GM23338 (cell line): ENCODE measurements around the gene RBBP7. TPM values are rescaled to one million over a fixed set of nuclear protein-coding genes. Genes with fewer than 3 reads are reported as not detected.

ENCODE experiments used
- ATAC-seq: fragments of 200-7000 bp; cut with Tn5 transposase; 3 replicates; pipeline ENCODE4 v1.9.1; 2020
- DNase-seq: peaks from one replicate; pipeline ENCODE4 v3.0.0-alpha.2; 2015; ENCODE audit warnings: low spot score
- H2AFZ ChIP-seq: fragments of 200-600 bp; sonication (generic); 2 replicates; pipeline ENCODE4 v1.8.0; 2016; ENCODE audit warnings: antibody characterized with exemption, mild to moderate bottlenecking, moderate library complexity
- H3F3A ChIP-seq: fragments of 200-600 bp; sonication (generic); replicated peaks from 2 replicates; pipeline ENCODE4 v1.8.0; 2017; ENCODE audit warnings: antibody characterized with exemption, mixed run types, low read depth
- H3K27ac ChIP-seq: fragments of 200-600 bp; sonication (generic); 2 replicates; pipeline ENCODE4 v1.6.1; 2016; ENCODE audit warnings: low read depth
- H3K27me3 ChIP-seq: fragments of 200-600 bp; sonication (generic); 2 replicates; pipeline ENCODE4 v1.8.0; 2016; ENCODE audit warnings: mild to moderate bottlenecking, mixed run types, moderate library complexity; ENCODE audit not compliant: insufficient read depth
- H3K36me3 ChIP-seq: fragments of 200-600 bp; sonication (generic); 2 replicates; pipeline ENCODE4 v1.8.0; 2016; ENCODE audit warnings: mild to moderate bottlenecking; ENCODE audit not compliant: insufficient read depth
- H3K4me1 ChIP-seq: fragments of 200-600 bp; sonication (generic); 2 replicates; pipeline ENCODE4 v1.8.0; 2016; ENCODE audit warnings: mild to moderate bottlenecking, moderate library complexity; ENCODE audit not compliant: insufficient read depth
- H3K4me2 ChIP-seq: fragments of 200-600 bp; sonication (generic); 2 replicates; pipeline ENCODE4 v1.7.1; 2017; ENCODE audit warnings: mixed run types
- H3K4me3 ChIP-seq: fragments of 200-600 bp; sonication (generic); 2 replicates; pipeline ENCODE4 v1.6.1; 2016; ENCODE audit warnings: mixed run types
- H3K79me2 ChIP-seq: fragments of 200-600 bp; sonication (generic); replicated peaks from 2 replicates; pipeline ENCODE4 v1.8.0; 2017; ENCODE audit warnings: mild to moderate bottlenecking; ENCODE audit not compliant: insufficient read depth
- H3K9me2 ChIP-seq: fragments of 200-600 bp; sonication (generic); 2 replicates; pipeline ENCODE4 v1.8.0; 2017; ENCODE audit not compliant: insufficient read depth
- H4K20me1 ChIP-seq: fragments of 200-600 bp; sonication (generic); replicated peaks from 2 replicates; pipeline ENCODE4 v1.8.0; 2017; ENCODE audit warnings: mild to moderate bottlenecking; ENCODE audit not compliant: insufficient read depth
- H3K27ac Mint-ChIP-seq: 2 replicates; pipeline ENCODE4 v1.8.0; 2020; ENCODE audit warnings: inconsistent platforms, mild to moderate bottlenecking, moderate library complexity, mixed read lengths
- H3K27me3 Mint-ChIP-seq: 3 replicates; pipeline ENCODE4 v1.8.0; 2022; ENCODE audit warnings: low read depth, mild to moderate bottlenecking, moderate library complexity, mixed read lengths, inconsistent platforms; ENCODE audit not compliant: insufficient read depth, poor library complexity
- H3K36me3 Mint-ChIP-seq: 3 replicates; pipeline ENCODE4 v1.8.0; 2021; ENCODE audit warnings: low read depth, mild to moderate bottlenecking, inconsistent platforms, moderate library complexity, mixed read lengths
- H3K4me1 Mint-ChIP-seq: 3 replicates; pipeline ENCODE4 v1.8.0; 2020; ENCODE audit warnings: mild to moderate bottlenecking, inconsistent platforms, mixed read lengths
- H3K4me3 Mint-ChIP-seq: 3 replicates; pipeline ENCODE4 v1.8.0; 2021; ENCODE audit warnings: moderate library complexity, mild to moderate bottlenecking, inconsistent platforms, mixed read lengths
- H3K9me3 Mint-ChIP-seq: 3 replicates; pipeline ENCODE4 v1.8.0; 2020; ENCODE audit warnings: moderate library complexity, mild to moderate bottlenecking, inconsistent platforms, mixed read lengths
- CREB1 ChIP-seq: fragments of 250-450 bp; sonication (Bioruptor Pico); IDR thresholded peaks from 2 replicates; pipeline ENCODE4 v1.5.0; 2020; ENCODE audit warnings: low read depth, mild to moderate bottlenecking, moderate library complexity
- EZH2 ChIP-seq: fragments of 200-600 bp; sonication (generic); IDR thresholded peaks from one replicate; pipeline ENCODE4 v1.8.0; 2017; ENCODE audit warnings: antibody characterized with exemption, mild to moderate bottlenecking, low read depth; ENCODE audit not compliant: unreplicated experiment
- EZH2phosphoT487 ChIP-seq: fragments of 200-600 bp; sonication (generic); IDR thresholded peaks from one replicate; pipeline ENCODE4 v1.8.1; 2018; ENCODE audit warnings: antibody characterized with exemption; ENCODE audit not compliant: unreplicated experiment
- JUNB ChIP-seq: IDR thresholded peaks from one replicate; pipeline ENCODE4 v1.6.1; 2016; ENCODE audit warnings: antibody characterized with exemption; ENCODE audit not compliant: unreplicated experiment
- NANOG ChIP-seq: IDR thresholded peaks from 2 replicates; pipeline ENCODE4 v1.6.1; 2016; ENCODE audit warnings: antibody characterized with exemption, borderline replicate concordance
- POLR2AphosphoS5 ChIP-seq: IDR thresholded peaks from 2 replicates; pipeline ENCODE4 v1.6.1; 2016; ENCODE audit warnings: antibody characterized with exemption, low read depth
- STAT1 ChIP-seq: IDR thresholded peaks from one replicate; pipeline ENCODE4 v1.6.1; 2016; ENCODE audit warnings: antibody characterized with exemption; ENCODE audit not compliant: unreplicated experiment
- ZNF114 ChIP-seq: fragments of 250-450 bp; sonication (Bioruptor Pico); IDR thresholded peaks from 2 replicates; pipeline ENCODE4 v1.5.0; 2020; ENCODE audit warnings: mild to moderate bottlenecking, moderate library complexity
- ZNF331 ChIP-seq: fragments of 250-450 bp; sonication (Bioruptor Pico); IDR thresholded peaks from 2 replicates; pipeline ENCODE4 v1.5.0; 2020; ENCODE audit warnings: low read depth, mild to moderate bottlenecking, moderate library complexity
- polyA plus RNA-seq: library from polyadenylated mRNA; unstranded; fragments of >200 nt; fragmentation: Nextera tagmentation; extraction: Ambion mirVana; gene quantifications from 2 replicates; pipeline ENCODE4 v1.2.1, GENCODE V29; 2016
- total RNA-seq: library from RNA; depleted of rRNA; stranded (reverse); fragments of >200 nt; shearing (Covaris generic); gene quantifications from 2 replicates; pipeline ENCODE4 v1.2.3, GENCODE V29; 2014
- TF ChIP-seq, protein P1 (sequence below): IDR thresholded peaks from 2 replicates; pipeline ENCODE4 v1.6.1; 2016; ENCODE audit warnings: antibody characterized with exemption
- TF ChIP-seq, protein P2 (sequence below): fragments of 250-450 bp; sonication (Bioruptor Pico); IDR thresholded peaks from 2 replicates; pipeline ENCODE4 v1.5.0; 2020; ENCODE audit warnings: mild to moderate bottlenecking, moderate library complexity
- TF ChIP-seq, protein P3 (sequence below), 2 experiments: fragments of 200-600 bp in 1 of 2; sonication (generic) in 1 of 2; conservative IDR thresholded peaks; 2 replicates each; pipeline versions ENCODE4 v1.5.1 to v1.6.1; 2016 to 2017; ENCODE audit warnings: antibody characterized with exemption in 2 of 2, low read depth in 2 of 2, mild to moderate bottlenecking in 2 of 2, moderate library complexity in 1 of 2
- TF ChIP-seq, protein P4 (sequence below): IDR thresholded peaks from one replicate; pipeline ENCODE4 v1.6.1; 2018; ENCODE audit warnings: antibody characterized with exemption; ENCODE audit not compliant: unreplicated experiment

RBBP7 gene
- total and polyA plus RNA-seq, 2 experiments from 2014 or later = 111 to 167 TPM

DNA sequence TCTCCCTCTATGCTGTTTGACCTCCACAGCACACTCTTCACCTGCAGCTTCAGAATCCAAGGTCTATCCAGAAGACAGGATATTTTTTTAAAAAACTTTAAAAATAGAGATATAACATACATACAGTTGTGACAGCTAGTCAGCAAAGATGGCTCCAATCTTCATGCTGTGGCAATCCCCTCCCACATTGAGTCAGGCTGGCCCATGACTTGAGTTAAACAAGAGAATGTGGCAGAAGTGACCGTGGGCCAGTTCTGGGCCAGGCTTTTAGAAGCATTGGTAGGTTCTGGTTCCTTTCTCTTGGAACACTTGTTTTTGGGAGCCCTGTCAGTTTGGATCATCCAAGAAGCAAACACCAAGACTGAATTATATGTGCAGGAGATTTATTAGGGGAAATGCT, 40.2 kb upstream of the RBBP7 start:
- H3K4me1 Mint-ChIP-seq = no peaks in the 10 kb centered on the region
- no peak for DNase-seq
- H3K4me3 Mint-ChIP-seq = no peak overlapping the region
- Histone ChIP-seq H3K4me1 (no peaks in the 10 kb centered on the region), H3K27ac (no peak overlapping the region), H4K20me1 (no peaks in the 10 kb centered on the region), H3K27me3 (no peaks in the 10 kb centered on the region), H3K79me2 (no peaks in the 10 kb centered on the region), H3K4me3 (no peak overlapping the region), H2AFZ (no peak overlapping the region), H3K4me2 (no peak overlapping the region), H3K9me2 (no peaks in the 10 kb centered on the region), H3K36me3 (no peaks in the 10 kb centered on the region), H3F3A (no peaks in the 10 kb centered on the region)
- no peak overlapping the region for H3K27ac Mint-ChIP-seq
- ATAC-seq = no peak
- H3K9me3 Mint-ChIP-seq = no peaks in the 10 kb centered on the region
- no peaks in the 10 kb centered on the region for H3K36me3 Mint-ChIP-seq
- TF ChIP-seq, protein P1, sequence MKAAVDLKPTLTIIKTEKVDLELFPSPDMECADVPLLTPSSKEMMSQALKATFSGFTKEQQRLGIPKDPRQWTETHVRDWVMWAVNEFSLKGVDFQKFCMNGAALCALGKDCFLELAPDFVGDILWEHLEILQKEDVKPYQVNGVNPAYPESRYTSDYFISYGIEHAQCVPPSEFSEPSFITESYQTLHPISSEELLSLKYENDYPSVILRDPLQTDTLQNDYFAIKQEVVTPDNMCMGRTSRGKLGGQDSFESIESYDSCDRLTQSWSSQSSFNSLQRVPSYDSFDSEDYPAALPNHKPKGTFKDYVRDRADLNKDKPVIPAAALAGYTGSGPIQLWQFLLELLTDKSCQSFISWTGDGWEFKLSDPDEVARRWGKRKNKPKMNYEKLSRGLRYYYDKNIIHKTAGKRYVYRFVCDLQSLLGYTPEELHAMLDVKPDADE = no peak
- TF ChIP-seq, protein P2, sequence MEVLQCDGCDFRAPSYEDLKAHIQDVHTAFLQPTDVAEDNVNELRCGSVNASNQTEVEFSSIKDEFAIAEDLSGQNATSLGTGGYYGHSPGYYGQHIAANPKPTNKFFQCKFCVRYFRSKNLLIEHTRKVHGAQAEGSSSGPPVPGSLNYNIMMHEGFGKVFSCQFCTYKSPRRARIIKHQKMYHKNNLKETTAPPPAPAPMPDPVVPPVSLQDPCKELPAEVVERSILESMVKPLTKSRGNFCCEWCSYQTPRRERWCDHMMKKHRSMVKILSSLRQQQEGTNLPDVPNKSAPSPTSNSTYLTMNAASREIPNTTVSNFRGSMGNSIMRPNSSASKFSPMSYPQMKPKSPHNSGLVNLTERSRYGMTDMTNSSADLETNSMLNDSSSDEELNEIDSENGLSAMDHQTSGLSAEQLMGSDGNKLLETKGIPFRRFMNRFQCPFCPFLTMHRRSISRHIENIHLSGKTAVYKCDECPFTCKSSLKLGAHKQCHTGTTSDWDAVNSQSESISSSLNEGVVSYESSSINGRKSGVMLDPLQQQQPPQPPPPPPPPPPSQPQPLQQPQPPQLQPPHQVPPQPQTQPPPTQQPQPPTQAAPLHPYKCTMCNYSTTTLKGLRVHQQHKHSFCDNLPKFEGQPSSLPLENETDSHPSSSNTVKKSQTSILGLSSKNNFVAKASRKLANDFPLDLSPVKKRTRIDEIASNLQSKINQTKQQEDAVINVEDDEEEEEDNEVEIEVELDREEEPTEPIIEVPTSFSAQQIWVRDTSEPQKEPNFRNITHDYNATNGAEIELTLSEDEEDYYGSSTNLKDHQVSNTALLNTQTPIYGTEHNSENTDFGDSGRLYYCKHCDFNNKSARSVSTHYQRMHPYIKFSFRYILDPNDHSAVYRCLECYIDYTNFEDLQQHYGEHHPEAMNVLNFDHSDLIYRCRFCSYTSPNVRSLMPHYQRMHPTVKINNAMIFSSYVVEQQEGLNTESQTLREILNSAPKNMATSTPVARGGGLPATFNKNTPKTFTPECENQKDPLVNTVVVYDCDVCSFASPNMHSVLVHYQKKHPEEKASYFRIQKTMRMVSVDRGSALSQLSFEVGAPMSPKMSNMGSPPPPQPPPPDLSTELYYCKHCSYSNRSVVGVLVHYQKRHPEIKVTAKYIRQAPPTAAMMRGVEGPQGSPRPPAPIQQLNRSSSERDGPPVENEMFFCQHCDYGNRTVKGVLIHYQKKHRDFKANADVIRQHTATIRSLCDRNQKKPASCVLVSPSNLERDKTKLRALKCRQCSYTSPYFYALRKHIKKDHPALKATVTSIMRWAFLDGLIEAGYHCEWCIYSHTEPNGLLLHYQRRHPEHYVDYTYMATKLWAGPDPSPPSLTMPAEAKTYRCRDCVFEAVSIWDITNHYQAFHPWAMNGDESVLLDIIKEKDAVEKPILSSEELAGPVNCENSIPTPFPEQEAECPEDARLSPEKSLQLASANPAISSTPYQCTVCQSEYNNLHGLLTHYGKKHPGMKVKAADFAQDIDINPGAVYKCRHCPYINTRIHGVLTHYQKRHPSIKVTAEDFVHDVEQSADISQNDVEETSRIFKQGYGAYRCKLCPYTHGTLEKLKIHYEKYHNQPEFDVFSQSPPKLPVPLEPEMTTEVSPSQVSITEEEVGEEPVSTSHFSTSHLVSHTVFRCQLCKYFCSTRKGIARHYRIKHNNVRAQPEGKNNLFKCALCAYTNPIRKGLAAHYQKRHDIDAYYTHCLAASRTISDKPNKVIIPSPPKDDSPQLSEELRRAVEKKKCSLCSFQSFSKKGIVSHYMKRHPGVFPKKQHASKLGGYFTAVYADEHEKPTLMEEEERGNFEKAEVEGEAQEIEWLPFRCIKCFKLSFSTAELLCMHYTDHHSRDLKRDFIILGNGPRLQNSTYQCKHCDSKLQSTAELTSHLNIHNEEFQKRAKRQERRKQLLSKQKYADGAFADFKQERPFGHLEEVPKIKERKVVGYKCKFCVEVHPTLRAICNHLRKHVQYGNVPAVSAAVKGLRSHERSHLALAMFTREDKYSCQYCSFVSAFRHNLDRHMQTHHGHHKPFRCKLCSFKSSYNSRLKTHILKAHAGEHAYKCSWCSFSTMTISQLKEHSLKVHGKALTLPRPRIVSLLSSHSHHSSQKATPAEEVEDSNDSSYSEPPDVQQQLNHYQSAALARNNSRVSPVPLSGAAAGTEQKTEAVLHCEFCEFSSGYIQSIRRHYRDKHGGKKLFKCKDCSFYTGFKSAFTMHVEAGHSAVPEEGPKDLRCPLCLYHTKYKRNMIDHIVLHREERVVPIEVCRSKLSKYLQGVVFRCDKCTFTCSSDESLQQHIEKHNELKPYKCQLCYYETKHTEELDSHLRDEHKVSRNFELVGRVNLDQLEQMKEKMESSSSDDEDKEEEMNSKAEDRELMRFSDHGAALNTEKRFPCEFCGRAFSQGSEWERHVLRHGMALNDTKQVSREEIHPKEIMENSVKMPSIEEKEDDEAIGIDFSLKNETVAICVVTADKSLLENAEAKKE (CRISPR knock-in tag) = no peak
- no peak for TF ChIP-seq ZNF114 (CRISPR knock-in tag)
- TF ChIP-seq, protein P3, sequence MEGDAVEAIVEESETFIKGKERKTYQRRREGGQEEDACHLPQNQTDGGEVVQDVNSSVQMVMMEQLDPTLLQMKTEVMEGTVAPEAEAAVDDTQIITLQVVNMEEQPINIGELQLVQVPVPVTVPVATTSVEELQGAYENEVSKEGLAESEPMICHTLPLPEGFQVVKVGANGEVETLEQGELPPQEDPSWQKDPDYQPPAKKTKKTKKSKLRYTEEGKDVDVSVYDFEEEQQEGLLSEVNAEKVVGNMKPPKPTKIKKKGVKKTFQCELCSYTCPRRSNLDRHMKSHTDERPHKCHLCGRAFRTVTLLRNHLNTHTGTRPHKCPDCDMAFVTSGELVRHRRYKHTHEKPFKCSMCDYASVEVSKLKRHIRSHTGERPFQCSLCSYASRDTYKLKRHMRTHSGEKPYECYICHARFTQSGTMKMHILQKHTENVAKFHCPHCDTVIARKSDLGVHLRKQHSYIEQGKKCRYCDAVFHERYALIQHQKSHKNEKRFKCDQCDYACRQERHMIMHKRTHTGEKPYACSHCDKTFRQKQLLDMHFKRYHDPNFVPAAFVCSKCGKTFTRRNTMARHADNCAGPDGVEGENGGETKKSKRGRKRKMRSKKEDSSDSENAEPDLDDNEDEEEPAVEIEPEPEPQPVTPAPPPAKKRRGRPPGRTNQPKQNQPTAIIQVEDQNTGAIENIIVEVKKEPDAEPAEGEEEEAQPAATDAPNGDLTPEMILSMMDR (conservative IDR thresholded peaks at IDR 0.05; ENCODE audit: low read depth in 2 of 2) = no peak
- no peak for TF ChIP-seq EZH2
- TF ChIP-seq CREB1 (CRISPR knock-in tag) = no peak
- TF ChIP-seq EZH2phosphoT487 = no peak
- no peak for TF ChIP-seq NANOG
- TF ChIP-seq STAT1 = no peak
- TF ChIP-seq ZNF331 = no peak
- TF ChIP-seq, protein P4, sequence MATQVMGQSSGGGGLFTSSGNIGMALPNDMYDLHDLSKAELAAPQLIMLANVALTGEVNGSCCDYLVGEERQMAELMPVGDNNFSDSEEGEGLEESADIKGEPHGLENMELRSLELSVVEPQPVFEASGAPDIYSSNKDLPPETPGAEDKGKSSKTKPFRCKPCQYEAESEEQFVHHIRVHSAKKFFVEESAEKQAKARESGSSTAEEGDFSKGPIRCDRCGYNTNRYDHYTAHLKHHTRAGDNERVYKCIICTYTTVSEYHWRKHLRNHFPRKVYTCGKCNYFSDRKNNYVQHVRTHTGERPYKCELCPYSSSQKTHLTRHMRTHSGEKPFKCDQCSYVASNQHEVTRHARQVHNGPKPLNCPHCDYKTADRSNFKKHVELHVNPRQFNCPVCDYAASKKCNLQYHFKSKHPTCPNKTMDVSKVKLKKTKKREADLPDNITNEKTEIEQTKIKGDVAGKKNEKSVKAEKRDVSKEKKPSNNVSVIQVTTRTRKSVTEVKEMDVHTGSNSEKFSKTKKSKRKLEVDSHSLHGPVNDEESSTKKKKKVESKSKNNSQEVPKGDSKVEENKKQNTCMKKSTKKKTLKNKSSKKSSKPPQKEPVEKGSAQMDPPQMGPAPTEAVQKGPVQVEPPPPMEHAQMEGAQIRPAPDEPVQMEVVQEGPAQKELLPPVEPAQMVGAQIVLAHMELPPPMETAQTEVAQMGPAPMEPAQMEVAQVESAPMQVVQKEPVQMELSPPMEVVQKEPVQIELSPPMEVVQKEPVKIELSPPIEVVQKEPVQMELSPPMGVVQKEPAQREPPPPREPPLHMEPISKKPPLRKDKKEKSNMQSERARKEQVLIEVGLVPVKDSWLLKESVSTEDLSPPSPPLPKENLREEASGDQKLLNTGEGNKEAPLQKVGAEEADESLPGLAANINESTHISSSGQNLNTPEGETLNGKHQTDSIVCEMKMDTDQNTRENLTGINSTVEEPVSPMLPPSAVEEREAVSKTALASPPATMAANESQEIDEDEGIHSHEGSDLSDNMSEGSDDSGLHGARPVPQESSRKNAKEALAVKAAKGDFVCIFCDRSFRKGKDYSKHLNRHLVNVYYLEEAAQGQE = no peak
- no peak for TF ChIP-seq POLR2AphosphoS5
- no peak for TF ChIP-seq JUNB
- H3K27me3 Mint-ChIP-seq = peaks cover 2% of the 10 kb centered on the region
